Testis (tissue), 2 donors: ENCODE results near the gene CDK15.

Experiments used
- CTCF ChIP-seq, 3 experiments: fragments of 450-650 bp in 2 of 3; fragments of 200-600 bp in 1 of 3; sonication (generic) in 1 of 3; IDR thresholded peaks; one replicate each; pipeline ENCODE4 v1.5.1; 2016 to 2019; ENCODE audit warnings: antibody characterized with exemption in 3 of 3, mild to moderate bottlenecking in 2 of 3, moderate library complexity in 1 of 3
- POLR2A ChIP-seq: fragments of 450-650 bp; IDR thresholded peaks from one replicate; pipeline ENCODE4 v1.6.1; 2017; ENCODE audit warnings: antibody characterized with exemption, mild to moderate bottlenecking, moderate library complexity

GRCh38 chr2:201777043-201777442 lies 29.3 kb upstream of the CDK15 start:
- TF ChIP-seq CTCF (IDR thresholded peaks at IDR 0.05) (no peak), POLR2A (no peak)
